GM12873 (cell line): ENCODE measurements around the gene TFF3.

Experiments
- TF ChIP-seq, protein P1 (sequence below): IDR thresholded peaks from 2 replicates; pipeline ENCODE4 v1.5.1; 2012; ENCODE audit warnings: low read depth, mild to moderate bottlenecking, moderate library complexity, low read length, control low read depth; ENCODE audit not compliant: insufficient read depth; ENCODE audit errors: missing control alignments

The TFF3 gene

DNA sequence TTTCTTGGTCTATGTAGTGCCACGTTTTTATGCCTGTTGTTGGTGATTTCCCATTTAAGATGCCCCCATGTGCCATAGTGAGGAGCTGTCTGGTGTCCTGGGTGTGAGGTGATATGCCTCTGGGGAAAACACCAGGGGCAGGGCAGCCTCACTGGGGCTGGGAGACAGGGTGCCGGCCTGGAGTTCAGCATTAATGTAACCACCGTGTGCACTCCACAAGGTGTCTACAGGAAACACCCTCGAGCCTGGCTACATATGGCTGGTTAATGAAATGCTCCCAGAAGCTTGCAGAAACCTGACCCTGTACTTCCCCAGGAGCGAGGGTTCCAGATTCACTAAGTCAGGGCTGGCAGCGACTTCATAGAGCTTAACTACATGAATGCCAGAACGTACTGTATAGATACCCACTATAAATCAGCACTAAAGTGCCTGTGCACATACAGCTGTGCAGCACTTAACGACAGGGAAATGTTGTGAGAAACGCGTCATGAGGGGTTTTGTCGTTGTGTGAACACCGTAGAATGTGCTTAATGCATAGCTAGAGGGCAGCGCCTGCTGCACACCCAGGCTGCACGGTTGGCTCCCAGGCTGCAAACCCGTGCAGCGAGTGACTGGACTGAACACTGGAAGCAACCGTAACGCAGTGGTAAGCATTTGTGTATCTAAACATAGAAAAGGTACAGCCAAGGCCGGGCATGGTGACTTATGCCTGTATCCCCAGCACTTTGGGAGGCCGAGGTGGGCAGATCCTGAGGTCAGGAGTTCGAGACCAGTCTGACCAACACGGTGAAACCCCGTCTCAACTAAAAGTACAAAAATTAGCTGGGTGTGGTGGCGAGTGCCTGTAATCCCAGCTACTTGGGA lies 25.2 kb upstream of the TFF3 start:
- TF ChIP-seq, protein P1, sequence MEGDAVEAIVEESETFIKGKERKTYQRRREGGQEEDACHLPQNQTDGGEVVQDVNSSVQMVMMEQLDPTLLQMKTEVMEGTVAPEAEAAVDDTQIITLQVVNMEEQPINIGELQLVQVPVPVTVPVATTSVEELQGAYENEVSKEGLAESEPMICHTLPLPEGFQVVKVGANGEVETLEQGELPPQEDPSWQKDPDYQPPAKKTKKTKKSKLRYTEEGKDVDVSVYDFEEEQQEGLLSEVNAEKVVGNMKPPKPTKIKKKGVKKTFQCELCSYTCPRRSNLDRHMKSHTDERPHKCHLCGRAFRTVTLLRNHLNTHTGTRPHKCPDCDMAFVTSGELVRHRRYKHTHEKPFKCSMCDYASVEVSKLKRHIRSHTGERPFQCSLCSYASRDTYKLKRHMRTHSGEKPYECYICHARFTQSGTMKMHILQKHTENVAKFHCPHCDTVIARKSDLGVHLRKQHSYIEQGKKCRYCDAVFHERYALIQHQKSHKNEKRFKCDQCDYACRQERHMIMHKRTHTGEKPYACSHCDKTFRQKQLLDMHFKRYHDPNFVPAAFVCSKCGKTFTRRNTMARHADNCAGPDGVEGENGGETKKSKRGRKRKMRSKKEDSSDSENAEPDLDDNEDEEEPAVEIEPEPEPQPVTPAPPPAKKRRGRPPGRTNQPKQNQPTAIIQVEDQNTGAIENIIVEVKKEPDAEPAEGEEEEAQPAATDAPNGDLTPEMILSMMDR: no peak

DNA sequence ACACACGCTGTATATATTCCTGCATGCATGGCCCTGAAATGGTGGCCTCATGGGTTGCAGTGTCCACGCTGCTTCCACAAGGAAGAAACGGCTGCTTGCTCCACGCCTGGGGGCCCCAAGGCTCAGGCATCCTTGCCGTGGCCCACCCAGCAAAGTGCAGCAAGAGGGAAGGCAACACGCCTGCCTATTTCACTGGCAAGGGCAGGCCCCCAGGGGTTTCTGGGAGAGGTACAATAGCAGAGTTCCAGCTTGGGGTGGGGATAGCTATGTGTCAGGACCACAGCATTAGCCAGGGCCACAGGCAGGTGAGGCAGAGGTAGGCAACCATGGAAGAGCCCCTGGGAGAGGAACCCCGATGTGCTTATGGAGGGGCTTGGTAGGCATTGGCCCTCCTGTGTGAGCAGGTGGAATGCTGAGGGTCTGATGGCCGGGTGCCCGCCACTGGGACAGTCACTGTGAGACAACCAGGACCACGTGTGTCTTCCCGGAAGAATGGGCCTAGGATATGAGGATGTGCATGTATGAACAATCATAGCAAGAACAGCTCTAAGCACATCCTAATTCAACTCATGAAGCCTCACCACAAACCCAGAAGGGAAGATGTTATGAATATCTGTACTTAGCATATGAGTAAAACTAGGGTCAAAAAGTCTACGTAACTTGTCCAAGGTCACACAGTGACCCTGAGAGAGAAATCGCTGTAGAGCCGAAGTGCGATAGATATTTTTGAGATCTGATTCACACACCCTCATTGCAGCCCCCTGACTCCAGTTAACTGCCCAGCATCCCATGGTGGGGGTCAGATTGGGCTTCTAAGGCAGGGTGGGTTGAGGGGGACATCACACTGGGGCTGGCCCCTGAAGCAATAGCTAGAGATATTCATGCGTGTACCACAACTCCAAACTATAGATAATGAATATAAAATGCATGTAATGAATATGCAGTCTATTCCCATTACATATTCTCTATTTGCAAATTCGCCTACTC lies 23.8 kb upstream of the TFF3 start:
- TF ChIP-seq, protein P1: no peak

DNA sequence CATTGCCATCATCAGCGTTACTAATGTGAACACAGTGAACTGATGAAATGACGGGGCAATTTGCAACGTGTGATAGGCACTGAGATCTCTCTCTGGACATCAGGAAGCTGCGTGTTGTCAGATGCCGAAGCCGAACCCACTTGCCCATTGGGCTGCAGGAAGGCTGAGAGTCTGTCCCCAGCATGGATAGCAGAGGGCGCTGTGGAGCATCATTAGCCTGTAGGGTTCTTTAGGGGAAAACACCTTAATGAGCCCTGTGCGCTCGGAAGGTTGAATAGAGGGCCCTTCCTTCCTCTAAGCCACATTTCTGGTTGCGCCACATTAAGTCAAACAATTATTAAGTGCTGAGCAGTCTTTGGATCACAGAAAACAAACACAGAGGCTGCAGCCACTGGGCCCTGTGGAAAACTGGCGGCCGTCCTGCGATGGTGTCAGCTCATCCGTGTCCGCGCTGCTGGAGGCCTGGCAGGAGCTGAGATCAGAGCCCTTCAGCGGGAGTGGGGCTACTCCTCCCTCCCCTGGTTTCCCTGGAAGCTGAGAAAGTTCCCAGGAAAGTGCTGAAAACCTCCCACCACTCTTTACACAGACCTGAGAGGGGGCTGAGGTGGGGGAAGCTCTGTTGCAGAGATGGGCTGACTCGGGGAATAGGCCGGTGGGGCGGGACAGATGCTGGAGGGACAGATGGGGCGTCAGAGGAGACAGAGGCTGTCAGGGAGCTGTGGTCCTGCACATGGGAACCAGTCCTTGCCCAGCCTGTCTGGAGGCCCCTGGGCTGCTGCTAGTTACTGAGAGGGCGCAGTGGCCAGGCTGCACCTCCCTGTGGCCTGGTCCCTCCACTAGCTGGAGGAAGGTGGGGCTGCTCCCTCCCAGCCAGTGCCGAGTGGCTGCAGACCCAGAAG lies 22.9 kb upstream of the TFF3 start:
- TF ChIP-seq, protein P1: peak; percentile 69

DNA sequence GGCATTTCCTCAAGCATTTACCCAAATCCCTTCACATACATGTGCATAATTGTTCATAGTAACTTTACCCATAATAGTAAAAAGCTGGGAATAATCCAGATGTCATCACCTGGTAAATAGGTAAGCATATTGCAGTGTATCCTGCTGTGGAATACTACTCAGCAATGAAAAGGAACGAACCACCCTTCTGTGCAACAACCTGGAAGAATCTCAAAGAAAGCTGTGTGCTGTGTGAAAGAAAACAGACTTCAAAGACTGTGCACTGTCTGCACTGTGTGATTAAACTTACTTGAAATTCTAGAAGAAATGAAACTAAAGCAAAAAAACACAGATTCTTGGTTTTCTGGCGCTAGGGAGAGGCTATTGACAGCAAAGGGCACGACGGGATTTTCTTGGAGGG lies 22.1 kb upstream of the TFF3 start:
- TF ChIP-seq, protein P1: no peak

DNA sequence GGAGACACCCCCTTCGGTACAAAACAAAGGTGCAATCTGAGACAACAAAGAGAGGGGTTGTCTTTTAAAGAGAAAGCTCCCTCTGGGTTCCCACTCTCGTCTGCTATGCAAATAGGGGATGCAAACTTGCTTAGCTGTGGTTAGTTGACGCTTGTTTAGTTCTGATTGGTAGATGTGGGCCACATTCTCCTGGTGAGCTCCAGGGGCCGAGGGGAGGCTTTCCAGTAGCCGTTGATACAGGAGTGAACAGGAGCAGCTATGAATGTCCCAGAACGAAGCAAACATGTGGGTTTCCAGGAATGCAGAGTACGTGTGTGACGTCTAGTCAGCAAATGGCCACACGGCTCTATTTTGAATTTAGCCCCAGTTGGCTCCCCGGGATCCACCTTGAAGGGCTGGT lies 20.8 kb upstream of the TFF3 start:
- TF ChIP-seq, protein P1: no peak

DNA sequence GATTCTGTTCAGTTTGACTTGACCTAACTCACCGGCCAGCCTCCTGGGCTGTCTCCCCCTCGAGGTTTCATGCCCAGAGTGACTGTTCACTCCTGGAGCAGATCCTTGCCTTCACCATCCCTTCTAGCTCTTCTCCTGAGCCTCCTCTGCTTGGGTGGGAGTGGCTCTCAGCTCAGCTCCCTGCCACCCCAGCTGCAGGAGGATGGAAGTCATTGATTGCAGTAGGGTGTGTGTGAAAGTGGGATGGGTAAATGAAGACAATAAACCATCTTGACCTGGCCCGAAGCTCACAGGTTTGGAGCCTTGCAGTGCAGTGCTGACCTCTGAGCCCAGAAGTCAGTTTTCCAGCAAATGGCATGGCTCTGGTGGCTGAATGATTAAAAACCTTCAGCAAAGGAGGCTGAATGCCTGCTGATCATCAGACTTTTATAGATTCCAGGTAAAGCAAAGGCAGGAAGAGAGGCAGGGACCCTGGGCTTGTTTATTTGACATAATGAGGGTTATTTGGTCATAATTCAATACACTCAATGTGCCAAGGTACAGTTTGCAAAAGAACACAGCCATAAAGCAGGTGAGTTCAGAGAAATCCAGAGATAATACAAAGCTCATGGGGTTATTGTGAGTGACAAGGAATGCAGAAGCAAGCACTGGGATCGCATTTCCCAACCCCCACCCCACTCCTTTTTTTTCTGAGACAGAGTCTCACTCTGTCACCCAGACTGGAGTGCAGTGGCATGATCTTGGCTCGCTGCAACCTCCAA lies 17.5 kb upstream of the TFF3 start:
- TF ChIP-seq, protein P1: no peak
